GM19025 (cell line): Measurements from ENCODE around the gene MALRD1.

Experiments used
- ATAC-seq: cut with Tn5 transposase; IDR thresholded peaks from one replicate; pipeline ENCODE4 v1.9.1; 2021; ENCODE audit warnings: mild to moderate bottlenecking, low read depth, moderate library complexity; ENCODE audit not compliant: unreplicated experiment

The MALRD1 gene

DNA sequence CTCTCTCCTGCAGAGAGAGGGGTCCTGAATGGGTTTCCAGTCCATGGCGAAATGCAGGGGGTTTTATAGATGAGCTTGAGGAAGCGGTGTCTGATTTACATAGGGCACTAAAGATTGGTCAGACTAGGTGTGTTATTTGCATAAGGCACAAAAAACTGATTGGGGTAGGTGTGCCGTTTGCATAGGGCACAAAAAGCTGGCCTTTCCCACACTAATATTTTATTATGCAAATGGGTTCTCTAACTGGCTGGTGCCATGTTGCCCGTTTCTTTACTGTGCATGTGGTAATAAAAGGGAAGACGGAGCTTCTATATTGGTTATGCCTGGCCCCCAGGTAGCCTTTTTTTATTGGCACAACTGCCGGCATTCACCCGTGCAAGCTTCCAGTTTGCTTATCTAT is 50.2 kb downstream of the MALRD1 start:
- no peak for ATAC-seq

DNA sequence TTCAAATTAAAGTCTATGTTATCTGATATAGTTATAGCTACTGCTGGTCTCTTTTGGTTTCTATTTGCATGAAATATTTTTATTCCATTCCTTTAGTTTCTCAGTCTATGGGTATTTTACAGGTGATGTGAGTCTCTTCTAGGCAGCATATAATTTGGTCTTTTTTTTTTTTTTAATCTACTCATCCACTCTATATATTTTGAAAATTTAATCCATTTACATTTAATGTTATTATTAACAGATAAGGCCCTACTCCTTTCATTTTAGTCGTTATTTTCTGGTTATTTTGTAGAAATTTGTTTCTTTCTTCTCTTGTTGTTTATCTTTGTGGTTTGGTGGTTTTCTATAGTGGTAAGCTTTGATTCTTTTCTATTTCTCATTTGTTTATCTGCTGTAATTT is 58.8 kb downstream of the MALRD1 start:
- ATAC-seq: no peak

DNA sequence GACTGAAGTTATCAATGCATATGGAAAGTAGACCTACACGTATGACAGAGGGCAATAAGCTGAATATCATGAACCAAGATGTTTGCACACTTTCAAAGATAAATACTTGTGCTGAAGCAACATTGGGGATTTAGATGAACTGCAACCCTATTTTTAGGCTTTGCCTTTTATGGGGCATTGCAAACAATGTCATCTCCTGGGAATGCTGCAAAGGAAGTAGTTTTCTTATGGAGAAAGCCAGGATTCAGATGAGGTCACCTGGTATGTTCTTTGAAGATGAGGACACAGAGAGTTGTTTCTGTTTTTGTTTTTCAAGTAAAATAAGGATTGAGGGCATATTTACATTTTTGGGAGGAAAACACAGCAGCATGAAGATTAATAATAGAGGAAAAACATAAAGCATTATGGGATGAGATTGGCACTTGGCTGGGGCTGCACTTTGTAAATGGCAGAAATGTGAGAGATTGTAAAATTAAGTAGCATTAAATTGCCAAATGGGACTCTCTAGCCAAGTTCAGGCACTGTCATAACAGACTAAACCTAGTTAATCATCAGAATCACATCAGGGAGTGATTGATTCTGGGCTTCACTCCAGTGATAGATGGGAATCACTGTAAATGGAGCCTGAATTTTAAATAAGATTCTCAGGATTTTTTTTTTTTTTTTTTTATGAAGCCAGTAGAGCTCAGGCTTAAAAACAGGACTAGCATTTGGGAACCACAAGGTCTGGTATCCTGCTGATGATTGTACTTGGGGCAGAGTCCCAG is 63.1 kb downstream of the MALRD1 start:
- ATAC-seq: no peak

DNA sequence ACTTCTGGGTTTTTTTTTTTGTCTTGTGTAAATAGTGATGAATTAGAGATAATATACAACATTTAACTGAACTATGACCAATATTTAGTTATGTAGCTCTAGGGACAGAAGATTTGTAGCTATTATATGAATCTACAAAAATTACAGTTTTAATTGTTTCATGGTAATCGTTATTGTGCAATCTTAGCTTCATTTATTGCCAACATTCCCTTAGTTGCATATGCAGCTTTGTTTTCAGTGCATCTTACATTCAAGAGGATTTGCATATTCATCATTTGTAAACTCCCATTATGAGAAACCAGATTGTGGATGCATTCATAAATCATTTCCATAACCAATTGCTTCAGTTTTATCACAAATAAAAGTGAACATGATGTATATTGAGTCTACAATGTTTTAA is 68.8 kb downstream of the MALRD1 start:
- no peak for ATAC-seq

DNA sequence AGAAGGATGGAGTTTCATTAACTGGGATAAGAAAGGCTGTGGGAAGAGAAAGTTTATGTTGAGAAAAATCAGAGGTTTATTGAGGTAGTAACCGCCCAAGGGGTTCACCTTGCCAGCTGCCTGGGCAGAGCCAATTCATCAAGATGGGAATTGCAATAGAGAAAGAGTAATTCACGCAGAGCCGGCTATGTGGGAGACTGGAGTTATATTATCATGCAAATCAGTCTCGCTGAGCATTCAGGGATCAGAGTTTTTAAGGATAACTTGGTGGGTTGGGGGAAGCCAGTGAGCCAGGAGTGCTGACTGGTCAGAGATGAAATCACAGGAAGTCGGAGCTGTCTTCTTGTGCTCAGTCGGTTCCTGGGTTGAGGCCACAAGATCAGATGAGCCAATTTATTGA is 70.6 kb downstream of the MALRD1 start:
- ATAC-seq: no peak

DNA sequence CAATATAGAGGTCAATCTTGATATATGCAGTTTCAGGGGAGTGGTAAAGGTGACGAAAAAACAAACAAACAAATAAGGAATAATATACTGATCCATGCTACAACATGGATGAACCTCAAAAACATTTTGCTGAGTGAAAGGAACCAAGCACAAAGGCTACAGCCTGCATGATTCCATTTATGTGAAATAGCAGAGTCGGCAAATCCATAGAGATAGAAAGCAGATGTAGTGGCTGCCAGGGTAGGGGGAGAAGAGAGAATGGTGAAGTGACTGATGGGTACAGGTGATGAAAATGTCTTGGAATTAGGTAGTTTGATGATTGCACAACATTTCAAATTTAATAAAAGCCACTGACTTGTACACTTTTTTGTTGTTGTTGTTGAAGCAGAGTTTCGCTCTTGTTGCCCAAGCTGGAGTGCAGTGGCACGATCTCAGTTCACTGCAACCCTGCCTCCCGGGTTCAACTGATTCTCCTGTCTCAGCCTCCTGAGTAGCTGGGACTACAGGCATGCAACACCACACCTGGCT is 71.8 kb downstream of the MALRD1 start:
- no peak for ATAC-seq

DNA sequence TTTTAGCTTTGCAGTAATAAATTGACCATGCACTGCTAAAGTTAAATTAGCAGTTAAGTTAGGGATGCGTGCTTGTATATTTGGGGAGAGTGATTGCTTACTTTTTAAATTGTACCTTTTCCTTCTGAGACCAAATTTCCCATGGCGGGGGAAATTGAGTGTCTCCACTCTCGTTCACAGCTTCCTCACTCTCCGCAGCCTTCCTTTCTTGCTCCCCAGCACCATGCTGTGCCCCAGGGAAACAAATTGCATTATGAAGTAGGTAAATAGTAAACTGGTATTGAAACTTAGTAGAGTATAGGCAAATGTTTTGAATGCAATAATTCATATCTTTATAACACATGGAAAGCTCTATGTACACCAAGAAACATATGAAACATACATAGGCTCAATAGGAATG is 85.4 kb downstream of the MALRD1 start:
- no peak for ATAC-seq

DNA sequence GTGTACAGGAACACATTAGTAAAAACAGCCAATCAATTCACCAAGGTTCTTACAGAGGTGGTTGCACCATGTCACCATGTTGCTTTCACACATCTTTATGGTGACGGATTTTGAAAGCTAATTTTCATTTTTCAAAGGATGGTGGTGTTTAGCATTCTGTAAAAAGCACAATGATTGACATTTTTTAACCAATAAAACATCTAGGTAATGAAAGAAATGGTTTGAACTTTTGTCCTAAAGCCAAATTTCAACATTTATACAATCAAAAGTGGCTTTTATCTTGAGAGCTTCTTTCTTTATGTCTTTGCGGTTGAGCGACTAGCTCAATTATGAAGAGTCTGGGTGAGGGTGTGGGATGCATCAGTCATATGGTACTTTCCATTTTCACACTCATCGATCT is 94.4 kb downstream of the MALRD1 start:
- ATAC-seq: no peak

DNA sequence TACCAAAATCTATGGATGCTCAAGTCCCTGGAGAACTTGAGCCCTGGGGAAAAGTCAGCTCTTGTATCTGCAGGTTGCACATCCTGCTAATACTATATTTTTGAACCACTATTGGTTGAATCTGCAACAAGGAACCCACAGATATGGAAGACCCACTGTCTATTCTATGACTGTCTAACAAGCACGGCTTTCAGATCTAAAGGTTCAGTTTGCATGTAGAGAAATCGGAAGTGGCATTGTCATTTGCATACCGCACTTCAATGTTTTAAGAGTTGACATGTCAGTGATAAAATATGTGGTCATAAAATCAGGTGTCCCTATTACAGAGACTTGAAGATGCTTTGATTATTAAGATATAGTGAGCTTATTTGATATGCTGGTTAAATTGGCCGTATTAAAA is 95.6 kb downstream of the MALRD1 start:
- ATAC-seq: no peak

DNA sequence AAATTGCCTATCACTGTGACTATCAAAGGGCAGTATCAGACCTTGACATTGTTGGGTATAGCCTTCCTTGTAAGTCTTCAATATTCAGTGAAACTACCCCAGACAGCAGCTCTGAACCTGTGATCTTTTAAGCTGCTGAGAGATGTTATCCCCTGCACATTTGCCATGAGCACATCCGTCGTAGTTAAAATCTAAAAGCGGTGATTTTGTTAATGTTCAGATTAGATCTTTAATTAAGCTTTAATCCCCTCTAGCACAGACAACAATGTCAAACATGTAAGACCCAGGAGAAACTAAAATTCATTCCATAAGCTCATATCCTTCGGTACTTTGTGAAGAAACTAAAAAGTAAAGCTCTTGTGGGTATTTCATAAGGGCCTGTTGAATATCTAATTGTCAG is 105.8 kb downstream of the MALRD1 start:
- ATAC-seq: no peak

DNA sequence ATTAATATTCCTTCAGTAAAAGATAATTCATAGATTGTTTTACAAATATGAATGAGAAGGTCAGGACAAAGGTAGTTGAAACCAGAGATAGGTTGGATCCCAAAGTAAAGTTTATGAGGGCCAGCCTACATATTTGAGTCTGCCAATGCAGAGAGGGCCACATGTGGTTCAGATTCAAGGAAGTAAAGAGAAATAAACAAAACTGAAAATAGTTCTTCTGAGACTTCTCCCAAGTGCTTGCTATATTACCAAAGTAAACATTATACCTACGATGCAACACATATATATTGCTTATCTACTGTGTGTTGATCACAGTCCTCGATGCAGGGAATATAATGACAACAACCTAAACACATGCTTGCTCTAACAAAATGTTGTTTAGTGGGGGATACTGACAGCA is 109.8 kb downstream of the MALRD1 start:
- no peak for ATAC-seq

DNA sequence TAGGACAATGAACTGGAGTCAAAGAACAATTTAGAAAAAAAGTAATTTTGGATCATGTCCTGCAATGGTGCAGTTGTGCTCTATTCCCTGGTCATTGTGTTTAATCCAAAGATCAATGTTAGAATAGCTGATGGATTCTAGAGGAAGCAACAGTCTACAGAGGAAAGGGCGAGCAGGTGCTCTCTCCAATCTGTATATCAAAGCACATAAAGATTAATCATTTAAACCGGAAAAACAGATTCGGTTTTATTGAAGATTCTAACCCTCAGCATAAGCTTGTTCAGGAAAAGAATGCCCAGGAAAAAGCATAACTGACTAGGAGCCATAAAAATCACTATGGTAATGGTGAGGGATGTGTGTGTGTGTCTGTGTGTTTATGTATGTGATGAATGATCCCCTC is 110.3 kb downstream of the MALRD1 start:
- ATAC-seq: no peak

DNA sequence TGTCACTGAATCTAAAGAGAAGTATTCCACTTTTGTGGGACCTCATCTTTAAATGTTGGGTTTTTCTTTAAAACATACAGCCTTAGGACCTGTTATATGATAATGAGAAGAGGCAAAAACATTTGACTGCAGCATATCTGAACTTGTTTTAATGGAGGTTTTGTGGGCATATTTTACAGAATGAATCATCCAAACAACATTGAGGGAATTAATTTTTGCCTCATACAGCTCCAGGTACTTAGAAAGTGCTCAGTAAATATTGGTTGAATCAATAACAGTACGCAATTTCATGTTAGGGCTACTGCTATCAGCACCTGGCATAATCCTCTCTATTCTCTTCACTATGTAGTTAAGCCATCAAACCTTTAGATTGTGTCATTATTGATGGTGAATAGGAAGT is 115.9 kb downstream of the MALRD1 start:
- ATAC-seq: no peak

DNA sequence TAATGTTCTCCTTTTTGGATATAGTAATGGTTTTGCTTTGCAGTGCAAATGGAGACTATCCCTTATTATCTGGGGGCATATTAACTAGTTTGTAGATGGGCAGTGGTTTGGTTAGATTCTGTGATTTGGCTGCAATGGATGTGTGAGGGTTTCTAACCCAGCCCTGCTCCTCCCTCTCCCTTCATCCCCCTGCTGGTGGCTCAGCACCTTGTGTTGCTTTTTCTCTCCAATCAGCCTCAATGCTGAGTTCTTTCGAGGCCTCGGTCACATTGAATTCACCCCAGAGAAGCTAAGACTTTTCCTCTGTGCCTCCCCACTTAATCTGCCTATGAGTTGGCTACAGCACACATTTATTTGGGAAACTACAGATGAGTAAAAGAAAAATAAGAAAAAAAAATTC is 120.0 kb downstream of the MALRD1 start:
- no peak for ATAC-seq

DNA sequence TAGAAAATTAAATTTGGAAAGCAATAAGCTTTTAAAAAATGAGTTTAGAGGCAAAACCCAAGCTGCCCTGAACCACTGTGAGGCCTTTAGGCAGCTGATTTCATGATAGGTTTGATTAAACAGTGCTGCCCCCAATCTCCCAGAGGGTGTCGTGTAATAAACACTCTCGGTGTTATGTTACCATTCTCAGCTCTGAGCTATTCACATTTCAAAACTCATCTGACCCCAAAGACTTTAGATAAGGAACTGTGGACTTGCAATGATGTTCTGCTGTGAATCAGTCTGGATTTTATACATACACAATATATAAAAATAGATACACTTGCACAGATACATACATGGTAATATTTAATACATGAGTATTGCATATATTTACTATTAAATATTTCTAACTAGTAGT is 120.4 kb downstream of the MALRD1 start:
- no peak for ATAC-seq

DNA sequence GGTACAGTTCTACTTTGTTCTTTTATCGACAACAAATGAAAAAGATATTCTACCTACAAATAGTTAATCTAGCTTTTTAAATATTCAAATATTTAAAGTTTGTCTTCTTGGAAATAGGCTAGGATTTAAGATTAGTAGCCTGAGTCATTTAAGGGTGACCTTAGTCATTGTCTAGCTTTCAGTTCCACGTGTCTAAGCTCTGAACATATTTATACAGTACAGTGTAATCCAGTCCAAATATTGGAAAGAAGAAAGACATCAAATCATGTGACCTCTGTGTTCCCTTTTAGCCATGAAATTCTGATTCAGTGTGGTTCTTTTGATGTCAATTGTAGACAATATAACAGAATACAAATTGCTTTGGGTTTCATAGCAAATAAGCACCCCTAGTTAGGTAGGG is 121.1 kb downstream of the MALRD1 start:
- ATAC-seq: no peak

DNA sequence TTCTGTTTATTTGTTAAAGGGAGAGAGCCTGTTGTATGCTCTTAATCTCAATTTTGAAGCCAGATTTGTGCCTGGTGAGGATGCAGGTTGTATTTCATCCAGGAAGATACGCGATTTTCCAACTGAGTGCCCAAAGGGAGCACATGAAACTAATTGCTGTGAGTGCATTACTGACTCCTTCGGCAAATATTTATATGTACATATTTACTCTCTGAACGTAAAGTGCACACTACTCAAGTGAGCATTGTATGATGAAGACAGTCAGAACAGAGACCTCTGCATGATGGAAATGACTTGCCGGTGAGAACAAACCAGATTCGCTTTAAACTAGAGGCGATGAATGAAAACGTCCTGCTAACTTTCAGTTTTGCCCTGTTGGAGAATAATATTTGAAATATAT is 130.1 kb downstream of the MALRD1 start:
- no peak for ATAC-seq

DNA sequence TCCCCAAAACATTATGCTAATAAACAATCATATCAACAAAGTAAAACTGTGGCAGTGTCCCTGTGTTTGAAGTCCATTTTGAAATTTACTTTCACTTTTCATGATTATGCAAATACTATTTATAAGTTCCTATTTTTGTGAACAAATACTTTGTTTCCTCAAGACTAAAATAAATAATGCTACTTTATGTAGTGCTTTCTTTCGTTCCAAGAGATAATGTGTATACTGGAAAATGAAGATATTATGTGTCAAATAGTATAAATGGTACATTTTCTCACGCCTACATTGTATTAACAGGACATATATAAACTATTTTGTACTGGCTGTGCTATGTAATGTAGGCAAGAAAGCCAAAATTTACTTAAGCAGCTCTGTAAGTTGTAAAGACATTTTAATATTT is 136.3 kb downstream of the MALRD1 start:
- no peak for ATAC-seq

DNA sequence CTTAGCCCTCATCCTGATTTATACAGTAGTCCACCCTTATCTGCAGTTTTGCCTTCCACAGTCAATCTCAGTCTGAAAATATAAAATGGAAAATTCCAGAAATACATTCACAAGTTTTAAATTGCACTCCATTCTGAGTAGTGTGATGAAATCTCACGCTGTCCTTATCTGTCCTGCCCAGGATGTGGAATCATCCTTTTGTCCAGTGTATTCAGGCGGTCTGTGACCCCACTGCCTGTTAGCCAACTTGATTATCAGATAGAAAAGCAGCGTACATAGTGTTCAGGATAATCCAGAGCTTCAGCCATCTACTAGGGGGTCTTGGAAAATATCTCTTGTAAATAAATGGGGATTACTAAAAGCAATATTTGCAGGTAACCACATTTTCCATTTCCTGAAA is 146.3 kb downstream of the MALRD1 start:
- ATAC-seq: no peak

DNA sequence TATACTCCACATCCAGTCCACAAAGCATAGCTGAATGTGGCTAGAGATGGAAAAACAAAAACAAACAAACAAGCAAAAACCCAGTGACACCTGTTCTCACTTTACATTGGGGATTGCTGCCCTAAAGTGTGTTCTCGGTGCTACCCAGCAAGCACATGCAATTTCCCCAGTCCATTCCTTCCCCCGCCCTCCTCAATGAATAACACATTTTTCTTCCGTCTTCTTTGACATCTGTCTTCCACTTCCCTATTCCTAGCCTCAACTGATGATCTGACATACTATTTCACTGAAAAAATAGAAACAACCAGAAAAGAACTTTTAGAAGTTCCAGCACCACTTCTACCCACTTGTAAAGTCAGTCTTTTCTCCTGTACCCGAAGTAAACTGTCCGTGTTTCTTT is 147.1 kb downstream of the MALRD1 start:
- ATAC-seq: no peak

DNA sequence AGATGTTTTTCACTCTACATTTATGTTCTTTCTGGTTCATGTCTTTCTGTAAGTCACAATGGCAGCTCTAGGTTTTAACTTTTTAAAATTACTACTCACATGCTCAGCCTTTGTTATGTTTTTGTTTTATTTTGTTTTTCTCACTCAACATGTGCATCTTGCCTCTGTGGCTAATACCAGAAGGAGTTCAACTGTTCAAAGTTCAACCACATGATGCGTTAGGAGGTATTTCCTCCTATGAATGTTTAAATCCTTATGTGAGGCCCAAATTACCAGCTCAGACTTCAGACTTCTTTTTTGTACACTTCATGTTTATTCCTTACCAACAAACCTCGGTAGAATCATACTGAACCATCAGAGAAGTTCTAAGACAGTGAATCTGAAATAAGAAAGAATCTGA is 151.6 kb downstream of the MALRD1 start:
- no peak for ATAC-seq

DNA sequence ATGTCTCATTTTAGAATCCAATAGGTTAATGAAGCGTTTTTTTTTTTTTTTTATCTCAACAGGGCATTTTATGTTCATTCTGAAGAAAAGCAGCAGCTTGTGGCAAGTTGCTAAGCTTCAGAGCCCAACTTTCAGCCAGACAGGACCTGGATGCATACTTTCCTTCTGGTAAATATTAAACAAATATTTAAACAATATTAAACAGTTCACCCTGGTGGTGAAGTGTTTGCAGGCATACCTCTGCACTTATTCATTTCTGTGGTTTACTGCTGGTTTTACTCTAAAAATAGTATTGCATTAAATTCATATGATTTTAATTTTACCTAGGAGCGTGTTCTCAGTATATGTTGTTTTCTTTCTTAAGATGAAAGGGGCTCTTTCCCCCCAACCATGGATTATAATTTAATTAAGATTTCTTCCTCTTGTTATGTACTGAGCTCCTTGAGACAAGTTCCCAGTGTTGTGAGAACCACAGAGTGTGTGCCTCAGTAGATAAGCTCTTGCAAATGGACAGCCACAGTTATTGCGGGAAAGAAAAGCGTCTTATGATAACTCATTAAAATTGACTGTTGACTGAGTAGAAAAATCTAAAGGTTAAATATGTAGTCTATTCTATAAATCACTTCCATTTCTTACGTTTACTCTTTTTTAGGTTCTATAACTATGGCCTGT is 155.8 kb downstream of the MALRD1 start:
- no peak for ATAC-seq
